Stimulated activated naive CD4-positive, alpha-beta T cell treated with Interleukin-2 at 50 U/mL for 16 hours (primary cell): Measurements from ENCODE around the gene HIRA.
A peak's percentile ranks its signal among the peaks of the same experiment; 100 is the strongest.

Experiments used
- DNase-seq: peaks from one replicate; lab custom pipeline; 2025; lab: John Stamatoyannopoulos, UW

The HIRA gene

GRCh38 chr22:19431649-19432132 is at the start of gene HIRA:
TSS of gene HIRA (minus strand) at chr22:19431733. CDS start at chr22:19431476, 257 bp downstream.
- DNase-seq, result peak; percentile 80

- DNase-seq, result no peak
Measured at GRCh38 chr22:19480789-19481188, 49.3 kb upstream of the HIRA start.

- DNase-seq, result no peak
Measured at GRCh38 chr22:19480173-19480568, 48.6 kb upstream of the HIRA start.

- DNase-seq, result peak; percentile 96
Measured at GRCh38 chr22:19479355-19480172, 48.0 kb upstream of the HIRA start, which contains the start of gene CDC45. TSS of gene CDC45 (plus strand) at chr22:19479920. CDS start at chr22:19479969, 49 bp downstream.

GRCh38 chr22:19478901-19479354 is 47.4 kb upstream of the HIRA start, which contains the start of gene UFD1:
TSS of gene UFD1 (minus strand) at chr22:19479193. CDS start at chr22:19479085, 108 bp downstream.
- peak; percentile 80 for DNase-seq

GRCh38 chr22:19478045-19478900 is 46.7 kb upstream of the HIRA start:
- DNase-seq, result peak; percentile 6

GRCh38 chr22:19477321-19478044 is 46.0 kb upstream of the HIRA start:
- no peak for DNase-seq

- DNase-seq, result no peak
Measured at GRCh38 chr22:19476023-19476422, 44.5 kb upstream of the HIRA start.

- DNase-seq, result no peak
Measured at GRCh38 chr22:19473578-19473977, 42.0 kb upstream of the HIRA start.

- no peak for DNase-seq
Measured at GRCh38 chr22:19472233-19472632, 40.7 kb upstream of the HIRA start.

- DNase-seq, result no peak
Measured at GRCh38 chr22:19471572-19471971, 40.0 kb upstream of the HIRA start.

GRCh38 chr22:19470010-19470409 is 38.5 kb upstream of the HIRA start:
- DNase-seq, result no peak

GRCh38 chr22:19469421-19469820 is 37.9 kb upstream of the HIRA start:
- DNase-seq, result no peak

GRCh38 chr22:19467912-19468311 is 36.4 kb upstream of the HIRA start:
- DNase-seq, result no peak

GRCh38 chr22:19466848-19467752 is 35.6 kb upstream of the HIRA start:
- DNase-seq, result no peak

- no peak for DNase-seq
Measured at GRCh38 chr22:19466126-19466716, 34.7 kb upstream of the HIRA start.

GRCh38 chr22:19464975-19465374 is 33.4 kb upstream of the HIRA start:
- DNase-seq, result no peak

- DNase-seq, result no peak
Measured at GRCh38 chr22:19464546-19464945, 33.0 kb upstream of the HIRA start.

GRCh38 chr22:19463491-19464469 is 32.2 kb upstream of the HIRA start:
- no peak for DNase-seq
